ENCODE measurements around the gene ZWINT.

DNA sequence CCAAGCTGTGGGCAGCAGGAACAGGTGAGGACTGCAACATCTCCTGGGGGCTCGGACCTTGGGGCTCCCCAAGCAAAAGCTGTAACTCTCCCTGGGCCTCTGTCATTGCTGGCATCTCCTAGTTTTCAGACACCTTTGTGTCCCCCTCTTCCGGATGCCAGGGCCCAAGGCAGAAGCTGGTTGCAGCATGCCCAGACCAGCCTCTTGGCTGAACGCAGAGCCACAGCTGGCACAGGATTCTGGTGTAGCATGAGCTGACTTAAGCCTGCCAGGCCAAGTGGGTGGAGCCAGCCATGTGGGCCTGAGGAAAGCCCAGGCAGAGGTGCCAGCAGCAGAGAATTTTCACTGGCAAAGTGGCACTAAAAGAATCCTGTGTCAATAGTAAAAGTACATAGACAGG lies 43.5 kb downstream of the ZWINT start:
- TF ChIP-seq EP300 (IDR thresholded peaks at IDR 0.05) (no peak), POLR2A (IDR thresholded peaks at IDR 0.05) (no peak)

Measured in tibial nerve (tissue), 3 donors.